Nephron progenitor cell (in vitro differentiated cells): ENCODE results near the gene SLC5A2.
"Not testable (repeated sequence)": the region's sequence is repeated elsewhere in the genome, so short reads cannot be mapped to it uniquely, and the experiment has no call there.

Experiments used
- DNase-seq: peaks from one replicate; pipeline ENCODE4 v3.0.0; 2021
- H3K27ac Mint-ChIP-seq: 2 replicates; pipeline ENCODE4 v1.8.0; 2021; ENCODE audit warnings: mild to moderate bottlenecking, moderate library complexity, mixed read lengths
- H3K27me3 Mint-ChIP-seq: 2 replicates; pipeline ENCODE4 v1.8.0; 2021; ENCODE audit warnings: mild to moderate bottlenecking, low read depth, mixed read lengths; ENCODE audit not compliant: poor library complexity
- H3K36me3 Mint-ChIP-seq: 2 replicates; pipeline ENCODE4 v1.8.0; 2021; ENCODE audit warnings: low read depth, mixed read lengths
- H3K4me1 Mint-ChIP-seq: 2 replicates; pipeline ENCODE4 v1.8.0; 2021; ENCODE audit warnings: mixed read lengths
- H3K4me3 Mint-ChIP-seq: 2 replicates; pipeline ENCODE4 v1.8.0; 2021; ENCODE audit warnings: mild to moderate bottlenecking, moderate library complexity, mixed read lengths
- H3K9me3 Mint-ChIP-seq: 2 replicates; pipeline ENCODE4 v1.8.0; 2021; ENCODE audit warnings: mild to moderate bottlenecking, moderate library complexity, mixed read lengths
- TF ChIP-seq, protein P1 (sequence below): fragments of 200-600 bp; sonication (generic); IDR thresholded peaks from 2 replicates; pipeline ENCODE4 v1.5.0; 2021; ENCODE audit warnings: antibody characterized with exemption

The SLC5A2 gene

DNA sequence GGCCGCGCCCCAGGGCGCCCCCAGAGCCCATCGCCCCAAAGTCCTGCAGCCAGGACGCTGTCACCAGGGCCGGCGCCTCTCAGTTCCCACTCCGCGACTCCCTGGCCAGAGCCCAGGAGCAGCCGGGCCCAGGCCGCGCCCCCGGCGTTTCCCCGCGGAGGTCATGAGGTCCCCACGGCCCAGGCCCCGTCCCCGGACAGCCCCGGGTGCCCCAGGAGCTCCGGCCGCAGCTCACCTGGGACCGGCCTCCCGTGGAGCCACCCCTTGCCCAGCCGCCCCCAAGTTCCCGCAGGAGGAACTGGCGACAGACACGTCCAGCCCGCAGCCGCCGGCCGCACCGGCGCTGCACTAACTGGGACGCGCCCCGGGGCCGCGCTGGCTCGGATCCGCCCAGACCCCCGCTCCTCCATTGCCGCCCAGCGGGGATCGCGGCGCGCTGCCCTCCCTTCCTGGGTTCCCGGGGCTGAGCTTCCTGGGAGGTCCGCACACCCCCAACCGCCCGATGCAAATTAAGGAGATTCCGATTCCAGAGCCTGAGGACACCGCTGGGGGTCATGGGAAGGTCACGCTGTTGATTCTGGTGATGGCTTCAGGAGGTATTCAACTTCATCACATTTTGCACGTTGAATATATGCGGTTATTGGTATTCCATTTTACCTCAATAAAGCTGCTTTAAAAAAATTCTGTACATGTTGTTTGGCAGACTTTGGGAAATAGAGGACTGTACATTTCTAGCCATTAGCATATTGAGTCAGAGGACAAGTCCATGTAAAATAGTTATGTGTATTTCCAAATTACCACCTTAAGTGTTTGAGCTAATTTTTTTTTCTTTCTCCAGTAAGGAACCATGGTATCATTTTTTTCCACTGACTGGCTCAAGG lies 54.7 kb downstream of the SLC5A2 start:
- DNase-seq = peak; percentile 30
- H3K4me1 Mint-ChIP-seq = no peaks in the 10 kb centered on the region
- TF ChIP-seq, protein P1, sequence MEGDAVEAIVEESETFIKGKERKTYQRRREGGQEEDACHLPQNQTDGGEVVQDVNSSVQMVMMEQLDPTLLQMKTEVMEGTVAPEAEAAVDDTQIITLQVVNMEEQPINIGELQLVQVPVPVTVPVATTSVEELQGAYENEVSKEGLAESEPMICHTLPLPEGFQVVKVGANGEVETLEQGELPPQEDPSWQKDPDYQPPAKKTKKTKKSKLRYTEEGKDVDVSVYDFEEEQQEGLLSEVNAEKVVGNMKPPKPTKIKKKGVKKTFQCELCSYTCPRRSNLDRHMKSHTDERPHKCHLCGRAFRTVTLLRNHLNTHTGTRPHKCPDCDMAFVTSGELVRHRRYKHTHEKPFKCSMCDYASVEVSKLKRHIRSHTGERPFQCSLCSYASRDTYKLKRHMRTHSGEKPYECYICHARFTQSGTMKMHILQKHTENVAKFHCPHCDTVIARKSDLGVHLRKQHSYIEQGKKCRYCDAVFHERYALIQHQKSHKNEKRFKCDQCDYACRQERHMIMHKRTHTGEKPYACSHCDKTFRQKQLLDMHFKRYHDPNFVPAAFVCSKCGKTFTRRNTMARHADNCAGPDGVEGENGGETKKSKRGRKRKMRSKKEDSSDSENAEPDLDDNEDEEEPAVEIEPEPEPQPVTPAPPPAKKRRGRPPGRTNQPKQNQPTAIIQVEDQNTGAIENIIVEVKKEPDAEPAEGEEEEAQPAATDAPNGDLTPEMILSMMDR = no peak
- peaks cover 43% of the 10 kb centered on the region for H3K9me3 Mint-ChIP-seq
- H3K27me3 Mint-ChIP-seq = peaks cover 37% of the 10 kb centered on the region
- H3K27ac Mint-ChIP-seq = no peak overlapping the region
- peak overlapping the region; percentile 58 for H3K4me3 Mint-ChIP-seq
- no peaks in the 10 kb centered on the region for H3K36me3 Mint-ChIP-seq

DNA sequence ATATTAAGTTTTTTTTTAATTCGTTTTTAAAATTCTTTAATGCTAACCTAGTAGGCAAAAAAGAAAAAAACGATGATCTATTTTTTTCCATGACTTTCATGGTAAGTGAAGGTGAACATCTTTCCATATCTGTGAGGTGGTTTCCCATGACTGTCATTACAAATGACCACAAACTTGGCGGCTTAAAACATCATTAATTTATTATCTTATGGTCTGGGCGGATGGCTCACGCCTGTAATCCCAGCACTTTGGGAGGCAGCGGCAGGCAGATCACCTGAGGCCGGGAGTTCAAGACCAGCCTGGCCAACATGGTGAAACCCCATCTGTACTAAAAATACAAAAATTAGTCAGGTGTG lies 55.3 kb downstream of the SLC5A2 start:
- H3K36me3 Mint-ChIP-seq, H3K27ac Mint-ChIP-seq, H3K4me1 Mint-ChIP-seq, H3K4me3 Mint-ChIP-seq, DNase-seq: not testable (repeated sequence)
- Mint-ChIP-seq H3K9me3 (peaks cover 46% of the 10 kb centered on the region), H3K27me3 (peaks cover 37% of the 10 kb centered on the region)

DNA sequence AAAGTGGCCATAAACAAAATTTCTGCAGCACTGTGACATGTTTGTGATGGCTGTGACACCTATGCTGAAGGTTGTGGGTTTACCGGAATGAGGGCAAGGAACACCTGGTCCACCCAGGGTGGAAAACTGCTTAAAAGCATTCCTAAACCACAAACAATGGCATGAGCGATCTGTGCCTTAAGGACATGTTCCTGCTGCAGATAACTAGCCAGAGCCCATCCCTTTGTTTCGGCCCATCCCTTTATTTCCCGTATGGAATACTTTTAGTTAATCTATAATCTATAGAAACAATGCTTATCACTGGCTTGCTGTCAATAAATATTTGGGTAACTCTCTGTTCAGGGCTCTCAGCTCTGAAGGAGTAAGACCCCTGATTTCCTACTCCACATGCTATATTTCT lies 56.8 kb downstream of the SLC5A2 start:
- not testable (repeated sequence) for H3K27ac Mint-ChIP-seq, H3K36me3 Mint-ChIP-seq, H3K4me1 Mint-ChIP-seq, DNase-seq, H3K4me3 Mint-ChIP-seq
- H3K27me3 Mint-ChIP-seq = peaks cover 28% of the 10 kb centered on the region
- peaks cover 55% of the 10 kb centered on the region for H3K9me3 Mint-ChIP-seq
